GM23338 (cell line): ENCODE data around the gene RBKS. TPM values are rescaled to one million over a fixed set of nuclear protein-coding genes. Genes with fewer than 3 reads are reported as not detected.

ENCODE experiments used
- ATAC-seq: fragments of 200-7000 bp; cut with Tn5 transposase; 3 replicates; pipeline ENCODE4 v1.9.1; 2020
- DNase-seq: peaks from one replicate; pipeline ENCODE4 v3.0.0-alpha.2; 2015; ENCODE audit warnings: low spot score
- H2AFZ ChIP-seq: fragments of 200-600 bp; sonication (generic); 2 replicates; pipeline ENCODE4 v1.8.0; 2016; ENCODE audit warnings: antibody characterized with exemption, mild to moderate bottlenecking, moderate library complexity
- H3F3A ChIP-seq: fragments of 200-600 bp; sonication (generic); replicated peaks from 2 replicates; pipeline ENCODE4 v1.8.0; 2017; ENCODE audit warnings: antibody characterized with exemption, mixed run types, low read depth
- H3K27ac ChIP-seq: fragments of 200-600 bp; sonication (generic); 2 replicates; pipeline ENCODE4 v1.6.1; 2016; ENCODE audit warnings: low read depth
- H3K27me3 ChIP-seq: fragments of 200-600 bp; sonication (generic); 2 replicates; pipeline ENCODE4 v1.8.0; 2016; ENCODE audit warnings: mild to moderate bottlenecking, mixed run types, moderate library complexity; ENCODE audit not compliant: insufficient read depth
- H3K36me3 ChIP-seq: fragments of 200-600 bp; sonication (generic); 2 replicates; pipeline ENCODE4 v1.8.0; 2016; ENCODE audit warnings: mild to moderate bottlenecking; ENCODE audit not compliant: insufficient read depth
- H3K4me1 ChIP-seq: fragments of 200-600 bp; sonication (generic); 2 replicates; pipeline ENCODE4 v1.8.0; 2016; ENCODE audit warnings: mild to moderate bottlenecking, moderate library complexity; ENCODE audit not compliant: insufficient read depth
- H3K4me2 ChIP-seq: fragments of 200-600 bp; sonication (generic); 2 replicates; pipeline ENCODE4 v1.7.1; 2017; ENCODE audit warnings: mixed run types
- H3K4me3 ChIP-seq: fragments of 200-600 bp; sonication (generic); 2 replicates; pipeline ENCODE4 v1.6.1; 2016; ENCODE audit warnings: mixed run types
- H3K79me2 ChIP-seq: fragments of 200-600 bp; sonication (generic); replicated peaks from 2 replicates; pipeline ENCODE4 v1.8.0; 2017; ENCODE audit warnings: mild to moderate bottlenecking; ENCODE audit not compliant: insufficient read depth
- H3K9me2 ChIP-seq: fragments of 200-600 bp; sonication (generic); 2 replicates; pipeline ENCODE4 v1.8.0; 2017; ENCODE audit not compliant: insufficient read depth
- H4K20me1 ChIP-seq: fragments of 200-600 bp; sonication (generic); replicated peaks from 2 replicates; pipeline ENCODE4 v1.8.0; 2017; ENCODE audit warnings: mild to moderate bottlenecking; ENCODE audit not compliant: insufficient read depth
- H3K27ac Mint-ChIP-seq: 2 replicates; pipeline ENCODE4 v1.8.0; 2020; ENCODE audit warnings: inconsistent platforms, mild to moderate bottlenecking, moderate library complexity, mixed read lengths
- H3K27me3 Mint-ChIP-seq: 3 replicates; pipeline ENCODE4 v1.8.0; 2022; ENCODE audit warnings: low read depth, mild to moderate bottlenecking, moderate library complexity, mixed read lengths, inconsistent platforms; ENCODE audit not compliant: insufficient read depth, poor library complexity
- H3K36me3 Mint-ChIP-seq: 3 replicates; pipeline ENCODE4 v1.8.0; 2021; ENCODE audit warnings: low read depth, mild to moderate bottlenecking, inconsistent platforms, moderate library complexity, mixed read lengths
- H3K4me1 Mint-ChIP-seq: 3 replicates; pipeline ENCODE4 v1.8.0; 2020; ENCODE audit warnings: mild to moderate bottlenecking, inconsistent platforms, mixed read lengths
- H3K4me3 Mint-ChIP-seq: 3 replicates; pipeline ENCODE4 v1.8.0; 2021; ENCODE audit warnings: moderate library complexity, mild to moderate bottlenecking, inconsistent platforms, mixed read lengths
- H3K9me3 Mint-ChIP-seq: 3 replicates; pipeline ENCODE4 v1.8.0; 2020; ENCODE audit warnings: moderate library complexity, mild to moderate bottlenecking, inconsistent platforms, mixed read lengths
- CREB1 ChIP-seq: fragments of 250-450 bp; sonication (Bioruptor Pico); IDR thresholded peaks from 2 replicates; pipeline ENCODE4 v1.5.0; 2020; ENCODE audit warnings: low read depth, mild to moderate bottlenecking, moderate library complexity
- CTCF ChIP-seq, 2 experiments: fragments of 200-600 bp in 1 of 2; sonication (generic) in 1 of 2; conservative IDR thresholded peaks; 2 replicates each; pipeline versions ENCODE4 v1.5.1 to v1.6.1; 2016 to 2017; ENCODE audit warnings: antibody characterized with exemption in 2 of 2, low read depth in 2 of 2, mild to moderate bottlenecking in 2 of 2, moderate library complexity in 1 of 2
- ETS1 ChIP-seq: IDR thresholded peaks from 2 replicates; pipeline ENCODE4 v1.6.1; 2016; ENCODE audit warnings: antibody characterized with exemption
- EZH2 ChIP-seq: fragments of 200-600 bp; sonication (generic); IDR thresholded peaks from one replicate; pipeline ENCODE4 v1.8.0; 2017; ENCODE audit warnings: antibody characterized with exemption, mild to moderate bottlenecking, low read depth; ENCODE audit not compliant: unreplicated experiment
- EZH2phosphoT487 ChIP-seq: fragments of 200-600 bp; sonication (generic); IDR thresholded peaks from one replicate; pipeline ENCODE4 v1.8.1; 2018; ENCODE audit warnings: antibody characterized with exemption; ENCODE audit not compliant: unreplicated experiment
- JUNB ChIP-seq: IDR thresholded peaks from one replicate; pipeline ENCODE4 v1.6.1; 2016; ENCODE audit warnings: antibody characterized with exemption; ENCODE audit not compliant: unreplicated experiment
- NANOG ChIP-seq: IDR thresholded peaks from 2 replicates; pipeline ENCODE4 v1.6.1; 2016; ENCODE audit warnings: antibody characterized with exemption, borderline replicate concordance
- POLR2AphosphoS5 ChIP-seq: IDR thresholded peaks from 2 replicates; pipeline ENCODE4 v1.6.1; 2016; ENCODE audit warnings: antibody characterized with exemption, low read depth
- REST ChIP-seq: IDR thresholded peaks from one replicate; pipeline ENCODE4 v1.6.1; 2018; ENCODE audit warnings: antibody characterized with exemption; ENCODE audit not compliant: unreplicated experiment
- STAT1 ChIP-seq: IDR thresholded peaks from one replicate; pipeline ENCODE4 v1.6.1; 2016; ENCODE audit warnings: antibody characterized with exemption; ENCODE audit not compliant: unreplicated experiment
- ZNF114 ChIP-seq: fragments of 250-450 bp; sonication (Bioruptor Pico); IDR thresholded peaks from 2 replicates; pipeline ENCODE4 v1.5.0; 2020; ENCODE audit warnings: mild to moderate bottlenecking, moderate library complexity
- ZNF331 ChIP-seq: fragments of 250-450 bp; sonication (Bioruptor Pico); IDR thresholded peaks from 2 replicates; pipeline ENCODE4 v1.5.0; 2020; ENCODE audit warnings: low read depth, mild to moderate bottlenecking, moderate library complexity
- ZNF462 ChIP-seq: fragments of 250-450 bp; sonication (Bioruptor Pico); IDR thresholded peaks from 2 replicates; pipeline ENCODE4 v1.5.0; 2020; ENCODE audit warnings: mild to moderate bottlenecking, moderate library complexity
- polyA plus RNA-seq: library from polyadenylated mRNA; unstranded; fragments of >200 nt; fragmentation: Nextera tagmentation; extraction: Ambion mirVana; gene quantifications from 2 replicates; pipeline ENCODE4 v1.2.1, GENCODE V29; 2016
- total RNA-seq: library from RNA; depleted of rRNA; stranded (reverse); fragments of >200 nt; shearing (Covaris generic); gene quantifications from 2 replicates; pipeline ENCODE4 v1.2.3, GENCODE V29; 2014

The RBKS gene
- total and polyA plus RNA-seq, 2 experiments from 2014 or later = 1.3 to 1.5 TPM

GRCh38 chr2:27906074-27906473, 15.9 kb upstream of the RBKS start (continued):
- TF ChIP-seq ETS1 = no peak
- TF ChIP-seq CREB1 (CRISPR knock-in tag) = no peak
- TF ChIP-seq ZNF331 (CRISPR knock-in tag) = no peak
- TF ChIP-seq NANOG = no peak
- TF ChIP-seq REST = no peak
- TF ChIP-seq ZNF114 (CRISPR knock-in tag) = no peak
- TF ChIP-seq STAT1 = no peak
- no peak for TF ChIP-seq CTCF (conservative IDR thresholded peaks at IDR 0.05; ENCODE audit: low read depth in 2 of 2)
- no peak for TF ChIP-seq EZH2

GRCh38 chr2:27904405-27904665, 14.1 kb upstream of the RBKS start:
- Histone ChIP-seq H3K4me3 (no peak overlapping the region), H2AFZ (no peak overlapping the region), H3K4me2 (no peak overlapping the region), H3K9me2 (no peaks in the 10 kb centered on the region), H3K27ac (no peak overlapping the region), H3K79me2 (no peaks in the 10 kb centered on the region), H3K27me3 (no peaks in the 10 kb centered on the region), H3K36me3 (no peaks in the 10 kb centered on the region), H4K20me1 (no peaks in the 10 kb centered on the region), H3K4me1 (peaks cover 7% of the 10 kb centered on the region; the same call in 1 of the 2 replicates), H3F3A (no peaks in the 10 kb centered on the region)
- H3K27me3 Mint-ChIP-seq = peaks cover 1% of the 10 kb centered on the region
- H3K27ac Mint-ChIP-seq = no peak overlapping the region
- H3K36me3 Mint-ChIP-seq = no peaks in the 10 kb centered on the region
- ATAC-seq = no peak
- H3K4me1 Mint-ChIP-seq = peaks cover 12% of the 10 kb centered on the region; the same call in 2 of the 3 replicates
- DNase-seq = no peak
- H3K4me3 Mint-ChIP-seq = no peak overlapping the region
- H3K9me3 Mint-ChIP-seq = no peaks in the 10 kb centered on the region
- TF ChIP-seq EZH2phosphoT487 (no peak), JUNB (no peak), STAT1 (no peak), ETS1 (no peak), ZNF462 (CRISPR knock-in tag) (no peak), POLR2AphosphoS5 (no peak), CREB1 (CRISPR knock-in tag) (no peak)
